Glutamatergic neuron (in vitro differentiated cells): ENCODE measurements around the gene PMVK. TPM values are rescaled to one million over a fixed set of nuclear protein-coding genes. Genes with fewer than 3 reads are reported as not detected.
A peak's percentile ranks its signal among the peaks of the same experiment; 100 is the strongest.

Source experiments
- DNase-seq: peaks from one replicate; pipeline ENCODE4 v3.0.0; 2022
- H3K27ac Mint-ChIP-seq: one replicate; pipeline ENCODE4 v1.8.0; 2020; ENCODE audit warnings: mild to moderate bottlenecking, mixed read lengths, inconsistent platforms; ENCODE audit not compliant: unreplicated experiment
- H3K27me3 Mint-ChIP-seq: one replicate; pipeline ENCODE4 v1.8.0; 2020; ENCODE audit warnings: mild to moderate bottlenecking, moderate library complexity, mixed read lengths, inconsistent platforms; ENCODE audit not compliant: unreplicated experiment
- H3K36me3 Mint-ChIP-seq: one replicate; pipeline ENCODE4 v1.8.0; 2020; ENCODE audit warnings: mild to moderate bottlenecking, mixed read lengths, inconsistent platforms; ENCODE audit not compliant: unreplicated experiment
- H3K4me1 Mint-ChIP-seq: one replicate; pipeline ENCODE4 v1.8.0; 2020; ENCODE audit warnings: mild to moderate bottlenecking, low read depth, mixed read lengths, inconsistent platforms; ENCODE audit not compliant: unreplicated experiment
- H3K4me3 Mint-ChIP-seq: one replicate; pipeline ENCODE4 v1.8.0; 2020; ENCODE audit warnings: mild to moderate bottlenecking, mixed read lengths, inconsistent platforms; ENCODE audit not compliant: unreplicated experiment
- H3K9me3 Mint-ChIP-seq: one replicate; pipeline ENCODE4 v1.8.0; 2020; ENCODE audit warnings: mild to moderate bottlenecking, moderate library complexity, mixed read lengths, inconsistent platforms; ENCODE audit not compliant: unreplicated experiment
- total RNA-seq: library from RNA; stranded (reverse); fragmentation: NEBNext Ultra II Directional; extraction: Animal tissue kit (Norgen Biotek cat#: 25700); gene quantifications from one replicate; pipeline ENCODE4 v1.2.1, GENCODE V29; 2021; ENCODE audit not compliant: unreplicated experiment
- TF ChIP-seq, protein P1 (sequence below): fragments of 200-600 bp; sonication (generic); IDR thresholded peaks from one replicate; pipeline ENCODE4 v1.5.0; 2021; ENCODE audit not compliant: partially characterized antibody, unreplicated experiment

The PMVK gene
- total RNA-seq, 1 donor from 2014 or later, result 30.7 TPM

GRCh38 chr1:154973344-154974101, 37.0 kb upstream of the PMVK start:
- peak; percentile 95 for DNase-seq
- H3K4me3 Mint-ChIP-seq, result peak overlapping the region; percentile 82
- H3K9me3 Mint-ChIP-seq, result peaks cover 3% of the 10 kb centered on the region
- H3K27me3 Mint-ChIP-seq, result peaks cover 6% of the 10 kb centered on the region
- peaks cover 27% of the 10 kb centered on the region for H3K4me1 Mint-ChIP-seq
- TF ChIP-seq, protein P1, sequence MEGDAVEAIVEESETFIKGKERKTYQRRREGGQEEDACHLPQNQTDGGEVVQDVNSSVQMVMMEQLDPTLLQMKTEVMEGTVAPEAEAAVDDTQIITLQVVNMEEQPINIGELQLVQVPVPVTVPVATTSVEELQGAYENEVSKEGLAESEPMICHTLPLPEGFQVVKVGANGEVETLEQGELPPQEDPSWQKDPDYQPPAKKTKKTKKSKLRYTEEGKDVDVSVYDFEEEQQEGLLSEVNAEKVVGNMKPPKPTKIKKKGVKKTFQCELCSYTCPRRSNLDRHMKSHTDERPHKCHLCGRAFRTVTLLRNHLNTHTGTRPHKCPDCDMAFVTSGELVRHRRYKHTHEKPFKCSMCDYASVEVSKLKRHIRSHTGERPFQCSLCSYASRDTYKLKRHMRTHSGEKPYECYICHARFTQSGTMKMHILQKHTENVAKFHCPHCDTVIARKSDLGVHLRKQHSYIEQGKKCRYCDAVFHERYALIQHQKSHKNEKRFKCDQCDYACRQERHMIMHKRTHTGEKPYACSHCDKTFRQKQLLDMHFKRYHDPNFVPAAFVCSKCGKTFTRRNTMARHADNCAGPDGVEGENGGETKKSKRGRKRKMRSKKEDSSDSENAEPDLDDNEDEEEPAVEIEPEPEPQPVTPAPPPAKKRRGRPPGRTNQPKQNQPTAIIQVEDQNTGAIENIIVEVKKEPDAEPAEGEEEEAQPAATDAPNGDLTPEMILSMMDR, result peak; percentile 18
- no peaks in the 10 kb centered on the region for H3K36me3 Mint-ChIP-seq
- no peak overlapping the region for H3K27ac Mint-ChIP-seq

DNA sequence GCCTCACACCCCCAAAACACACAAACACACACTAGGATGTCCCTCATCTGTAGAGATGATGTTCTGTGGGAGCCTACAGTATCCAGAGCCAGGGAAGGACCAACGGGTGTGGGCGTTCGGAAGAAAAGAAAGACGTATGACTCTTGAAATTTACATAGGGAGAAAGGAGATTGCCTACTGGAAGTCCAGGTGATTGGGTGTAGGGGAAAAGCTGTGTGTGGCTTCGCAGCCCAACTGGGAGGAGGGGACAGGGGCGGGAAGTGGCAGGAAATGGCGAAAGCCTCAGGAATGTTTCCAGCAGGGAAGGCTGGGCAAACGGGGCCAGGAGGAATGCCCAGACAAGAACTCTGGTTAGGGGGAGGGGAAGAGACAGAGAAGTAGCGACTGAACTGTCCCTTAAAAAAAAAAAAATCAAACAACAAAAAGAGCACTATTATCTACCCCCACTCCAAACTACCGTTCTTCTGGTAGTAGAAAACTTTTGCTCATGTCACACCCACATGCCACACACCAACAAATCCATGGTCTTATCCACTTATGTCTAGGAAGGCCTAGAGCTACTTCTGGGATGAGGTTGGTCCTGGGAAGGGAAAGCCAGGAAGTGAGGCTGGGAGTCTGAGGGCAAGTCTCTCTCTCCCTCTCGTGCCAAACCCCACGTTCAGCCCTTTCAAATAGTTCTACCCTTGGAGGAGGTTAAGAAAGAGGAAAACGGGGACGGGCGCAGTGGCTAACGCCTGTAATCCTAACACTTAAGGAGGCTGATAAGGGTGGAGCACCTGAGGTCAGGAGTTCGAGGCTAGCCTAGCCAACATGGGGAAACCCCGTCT, 36.2 kb upstream of the PMVK start:
- Mint-ChIP-seq H3K9me3 (peaks cover 3% of the 10 kb centered on the region), H3K4me3 (peak overlapping the region; percentile 82), H3K27me3 (peaks cover 9% of the 10 kb centered on the region), H3K27ac (peak overlapping the region; percentile 89), H3K36me3 (no peaks in the 10 kb centered on the region), H3K4me1 (peaks cover 31% of the 10 kb centered on the region)
- DNase-seq, result no peak
- TF ChIP-seq, protein P1, result no peak

GRCh38 chr1:154972213-154972516, 35.6 kb upstream of the PMVK start:
- H3K27ac Mint-ChIP-seq, result peak overlapping the region; percentile 89
- H3K36me3 Mint-ChIP-seq, result no peaks in the 10 kb centered on the region
- peaks cover 31% of the 10 kb centered on the region for H3K4me1 Mint-ChIP-seq
- H3K27me3 Mint-ChIP-seq, result peaks cover 9% of the 10 kb centered on the region
- TF ChIP-seq, protein P1, result no peak
- H3K4me3 Mint-ChIP-seq, result peak overlapping the region; percentile 82
- no peak for DNase-seq
- H3K9me3 Mint-ChIP-seq, result peaks cover 5% of the 10 kb centered on the region

DNA sequence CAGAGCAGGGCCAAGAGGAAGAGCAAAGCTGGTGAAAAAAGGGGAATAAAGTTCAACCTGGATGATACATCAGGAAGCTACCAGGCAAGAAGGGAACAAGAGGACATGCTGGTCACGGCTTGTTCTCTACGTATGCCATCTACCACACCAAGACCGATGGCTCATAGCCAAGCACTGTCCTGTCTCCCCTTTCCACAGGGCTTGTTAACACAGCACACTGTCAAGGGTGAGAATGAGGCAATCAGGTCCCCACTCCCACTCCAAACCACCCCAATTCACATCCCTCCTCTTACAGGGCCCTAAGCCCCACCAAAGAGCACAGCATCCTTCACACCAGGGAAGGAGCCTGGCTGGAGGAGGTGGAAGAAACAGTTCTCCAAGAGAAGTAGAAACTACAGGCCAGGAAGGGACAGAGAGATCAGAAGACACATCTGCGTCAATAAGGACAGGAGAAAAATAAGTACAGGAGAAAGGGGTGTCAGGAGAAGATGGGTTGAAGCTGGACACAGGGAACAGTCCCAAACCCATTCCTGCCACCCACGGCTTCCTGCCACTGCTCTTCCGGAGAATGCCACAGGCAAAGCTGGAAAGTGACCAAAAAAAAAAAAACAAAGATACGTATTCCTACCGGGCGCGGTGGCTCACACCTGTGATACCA, 35.0 kb upstream of the PMVK start:
- peak overlapping the region; percentile 98 for H3K27ac Mint-ChIP-seq
- DNase-seq, result no peak
- H3K4me3 Mint-ChIP-seq, result peak overlapping the region; percentile 98
- peaks cover 31% of the 10 kb centered on the region for H3K4me1 Mint-ChIP-seq
- no peaks in the 10 kb centered on the region for H3K36me3 Mint-ChIP-seq
- H3K9me3 Mint-ChIP-seq, result peaks cover 6% of the 10 kb centered on the region
- TF ChIP-seq, protein P1, result no peak
- peaks cover 9% of the 10 kb centered on the region for H3K27me3 Mint-ChIP-seq
